HL-60 (cell line): Measurements from ENCODE around the gene AGR3.
A peak's percentile ranks its signal among the peaks of the same experiment; 100 is the strongest.
"Not testable (repeated sequence)": the region's sequence is repeated elsewhere in the genome, so short reads cannot be mapped to it uniquely, and the experiment has no call there.

ENCODE experiments used
- DNase-seq, 2 experiments: peaks; one replicate each; pipeline ENCODE4 v3.0.0-alpha.2; 2010 to 2020; ENCODE audit warnings: low read depth in 1 of 2, low spot score in 1 of 2
- H3K27ac ChIP-seq: fragments of 250-450 bp; sonication (Bioruptor Pico); replicated peaks from 2 replicates; pipeline ENCODE4 v1.5.1; 2020; ENCODE audit warnings: mild to moderate bottlenecking, moderate library complexity
- H3K27me3 ChIP-seq: fragments of 250-450 bp; sonication (Bioruptor Pico); 2 replicates; pipeline ENCODE4 v1.5.1; 2021; ENCODE audit warnings: mild to moderate bottlenecking, moderate library complexity; ENCODE audit not compliant: insufficient read depth, poor library complexity, severe bottlenecking
- H3K4me3 ChIP-seq: replicated peaks from 2 replicates; pipeline ENCODE4 v1.5.1; 2011; ENCODE audit warnings: mild to moderate bottlenecking, control low read depth, low read length; ENCODE audit not compliant: insufficient read depth
- CTCF ChIP-seq: IDR thresholded peaks from one replicate; pipeline ENCODE4 v1.5.1; 2011; ENCODE audit warnings: low read length, control low read depth, inconsistent platforms; ENCODE audit not compliant: insufficient read depth
- GABPA ChIP-seq: IDR thresholded peaks from 2 replicates; pipeline ENCODE4 v1.6.1; 2012; ENCODE audit warnings: low read depth
- POLR2AphosphoS5 ChIP-seq: IDR thresholded peaks from 2 replicates; pipeline ENCODE4 v1.6.1; 2012; ENCODE audit warnings: low read depth
- REST ChIP-seq: IDR thresholded peaks from 2 replicates; pipeline ENCODE4 v1.6.1; 2012; ENCODE audit warnings: low read depth; ENCODE audit not compliant: insufficient replicate concordance
- SPI1 ChIP-seq: IDR thresholded peaks from 2 replicates; pipeline ENCODE4 v1.6.1; 2012; ENCODE audit warnings: low read depth, mild to moderate bottlenecking, borderline replicate concordance

AGR3 gene

GRCh38 chr7:16874066-16874465 lies 7.7 kb downstream of the AGR3 start:
- no peak for TF ChIP-seq GABPA
- no peak for TF ChIP-seq CTCF
- TF ChIP-seq POLR2AphosphoS5 = no peak
- no peak for TF ChIP-seq REST
- TF ChIP-seq SPI1 = no peak
- Histone ChIP-seq H3K4me3 (no peak overlapping the region), H3K27ac (no peak overlapping the region), H3K27me3 (no peaks in the 10 kb centered on the region)
- no peak for DNase-seq

GRCh38 chr7:16867328-16867727 lies 14.5 kb downstream of the AGR3 start:
- Histone ChIP-seq H3K4me3 (no peak overlapping the region), H3K27ac (no peak overlapping the region), H3K27me3 (no peaks in the 10 kb centered on the region)
- no peak for DNase-seq
- no peak for TF ChIP-seq GABPA
- no peak for TF ChIP-seq POLR2AphosphoS5
- no peak for TF ChIP-seq SPI1
- no peak for TF ChIP-seq REST
- TF ChIP-seq CTCF = no peak

GRCh38 chr7:16853189-16853588 lies 28.6 kb downstream of the AGR3 start:
- H3K27me3 ChIP-seq, H3K4me3 ChIP-seq, DNase-seq, H3K27ac ChIP-seq: not testable (repeated sequence)

DNA sequence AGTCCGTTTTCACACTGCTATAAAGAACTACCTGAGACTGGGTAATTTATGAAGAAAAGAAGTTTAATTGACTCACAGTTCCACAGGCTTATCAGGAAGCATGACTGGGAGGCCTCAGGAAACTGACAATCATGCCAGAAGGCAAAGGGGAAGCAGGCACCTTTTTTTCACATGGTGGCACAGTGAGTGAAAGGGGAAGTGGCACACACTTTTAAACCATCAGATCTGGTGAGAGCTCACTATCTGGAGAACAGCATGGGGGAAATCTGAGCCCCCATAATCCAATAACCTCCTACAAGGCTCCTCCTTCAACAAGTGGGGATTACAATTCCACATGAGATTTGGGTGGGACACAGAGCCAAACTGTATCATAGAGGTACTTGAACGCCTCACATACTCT lies 30.0 kb downstream of the AGR3 start:
- Histone ChIP-seq H3K27ac (no peak overlapping the region), H3K27me3 (no peaks in the 10 kb centered on the region), H3K4me3 (no peak overlapping the region)
- TF ChIP-seq GABPA (no peak), POLR2AphosphoS5 (no peak), CTCF (no peak), REST (no peak), SPI1 (peak; percentile 96)
- peak; percentile 55 to 75 for DNase-seq
